NB4 (cell line): ENCODE measurements around the gene PLP2.
"Not testable (repeated sequence)": the region's sequence is repeated elsewhere in the genome, so short reads cannot be mapped to it uniquely, and the experiment has no call there.

ENCODE experiments used
- DNase-seq: peaks from one replicate; pipeline ENCODE4 v3.0.0; 2010; ENCODE audit warnings: low read depth
- H3K4me3 ChIP-seq: one replicate; pipeline ENCODE4 v1.5.1; 2011; ENCODE audit warnings: mild to moderate bottlenecking, low read depth, low read length, moderate library complexity
- CTCF ChIP-seq: IDR thresholded peaks from one replicate; pipeline ENCODE4 v1.5.1; 2012; ENCODE audit warnings: low read depth, low read length
- MYC ChIP-seq: IDR thresholded peaks from 2 replicates; pipeline ENCODE4 v1.6.1; 2011; ENCODE audit warnings: low read depth, low read length
- POLR2A ChIP-seq: IDR thresholded peaks from 2 replicates; pipeline ENCODE4 v1.6.1; 2011; ENCODE audit warnings: mild to moderate bottlenecking; ENCODE audit not compliant: insufficient read length; ENCODE audit errors: extremely low read depth
- TF ChIP-seq, protein P1 (sequence below): IDR thresholded peaks from 2 replicates; pipeline ENCODE4 v1.6.1; 2011; ENCODE audit warnings: low read depth, low read length

PLP2 gene

GRCh38 chrX:49139713-49140112 lies 32.0 kb upstream of the PLP2 start:
- TF ChIP-seq MYC, result no peak
- TF ChIP-seq, protein P1, sequence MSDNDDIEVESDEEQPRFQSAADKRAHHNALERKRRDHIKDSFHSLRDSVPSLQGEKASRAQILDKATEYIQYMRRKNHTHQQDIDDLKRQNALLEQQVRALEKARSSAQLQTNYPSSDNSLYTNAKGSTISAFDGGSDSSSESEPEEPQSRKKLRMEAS, result no peak
- TF ChIP-seq POLR2A, result no peak
- no peak for TF ChIP-seq CTCF
- H3K4me3 ChIP-seq, result no peak overlapping the region
- no peak for DNase-seq

DNA sequence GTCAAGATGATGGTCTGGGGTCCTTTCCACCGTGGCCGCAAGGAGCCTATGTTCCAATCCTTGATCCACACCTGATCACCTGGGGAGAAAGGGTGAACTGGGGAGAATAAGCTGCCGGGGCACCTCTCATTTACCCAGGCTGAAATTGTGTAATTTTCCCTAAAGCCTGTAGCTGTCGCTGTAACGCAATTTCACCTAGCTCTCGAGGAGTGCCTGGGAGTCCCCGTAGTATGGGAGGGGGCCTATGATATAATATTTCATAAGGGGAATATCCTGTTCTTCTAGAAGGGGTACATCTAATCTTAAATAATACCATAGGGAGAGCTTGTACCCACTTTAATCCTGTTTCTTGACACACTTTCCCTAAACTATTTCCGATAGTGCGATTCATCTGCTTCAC lies 29.4 kb upstream of the PLP2 start:
- DNase-seq, result peak; percentile 41
- TF ChIP-seq CTCF, result peak; percentile 27
- not testable (repeated sequence) for H3K4me3 ChIP-seq

- DNase-seq, H3K4me3 ChIP-seq: not testable (repeated sequence)
These were observed 28.5 kb upstream of the PLP2 start for GRCh38 chrX:49143154-49143553.

DNA sequence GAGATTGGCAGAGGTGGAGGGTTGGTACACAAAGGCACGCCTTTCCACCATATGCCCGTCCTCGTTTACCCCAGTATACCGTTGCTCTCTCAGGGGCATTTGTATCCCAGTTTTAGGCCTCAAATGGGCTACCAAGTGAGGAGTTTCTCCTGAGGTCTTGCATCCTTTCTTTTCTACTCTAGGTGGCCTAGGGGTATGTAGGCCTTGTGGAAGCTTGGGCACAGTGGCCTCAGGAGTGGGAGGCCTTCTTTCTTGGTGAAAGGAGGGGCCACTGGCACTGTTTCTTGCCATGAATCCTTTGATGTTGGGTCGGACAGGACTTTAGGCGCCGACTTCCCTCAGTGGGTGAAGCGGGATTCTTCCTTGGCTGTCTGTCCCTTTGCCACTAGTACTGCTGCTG lies 24.4 kb upstream of the PLP2 start:
- TF ChIP-seq MYC, result no peak
- TF ChIP-seq CTCF, result no peak
- no peak for TF ChIP-seq POLR2A
- TF ChIP-seq, protein P1, result no peak
- DNase-seq, result no peak
- no peak overlapping the region for H3K4me3 ChIP-seq

GRCh38 chrX:49147936-49148335 lies 23.8 kb upstream of the PLP2 start:
- no peak for TF ChIP-seq POLR2A
- TF ChIP-seq MYC, result no peak
- no peak for TF ChIP-seq CTCF
- TF ChIP-seq, protein P1, result no peak
- H3K4me3 ChIP-seq, result no peak overlapping the region
- DNase-seq, result no peak

DNA sequence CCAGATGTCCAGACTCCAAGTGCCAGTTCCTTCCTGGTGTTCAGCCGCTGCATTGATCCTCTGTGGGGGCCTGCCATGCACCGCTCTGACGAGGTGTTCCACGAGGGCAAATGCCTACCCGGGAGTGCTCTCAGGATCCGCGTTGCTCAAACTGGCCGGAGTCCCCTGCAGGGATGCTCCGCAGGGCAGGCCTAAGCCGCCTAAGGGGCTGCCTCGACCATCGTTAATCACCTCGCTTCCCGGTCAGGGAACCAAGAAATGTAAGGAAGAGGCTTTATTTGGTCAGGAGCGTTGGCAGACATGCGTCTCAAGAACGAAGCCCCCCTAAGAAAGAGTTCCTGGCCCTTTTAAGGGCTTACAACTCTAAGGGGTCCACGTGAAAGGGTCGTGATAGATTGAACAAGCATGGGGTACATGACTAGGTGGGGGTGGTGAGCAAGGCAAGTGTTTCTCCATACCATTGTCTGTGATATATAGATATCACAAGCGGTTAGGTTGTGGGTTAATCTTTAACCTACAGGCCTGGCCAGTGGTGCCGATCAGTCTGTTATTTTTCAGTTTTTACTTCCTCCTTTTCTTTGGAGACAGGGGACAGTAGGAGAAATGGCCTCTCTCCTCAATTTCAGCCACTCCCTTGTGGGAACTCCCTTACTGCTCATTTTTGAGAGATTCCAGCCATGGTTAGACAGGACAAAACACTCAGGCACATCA lies 23.2 kb upstream of the PLP2 start:
- DNase-seq, result peak; percentile 47
- H3K4me3 ChIP-seq, result not testable (repeated sequence)

DNA sequence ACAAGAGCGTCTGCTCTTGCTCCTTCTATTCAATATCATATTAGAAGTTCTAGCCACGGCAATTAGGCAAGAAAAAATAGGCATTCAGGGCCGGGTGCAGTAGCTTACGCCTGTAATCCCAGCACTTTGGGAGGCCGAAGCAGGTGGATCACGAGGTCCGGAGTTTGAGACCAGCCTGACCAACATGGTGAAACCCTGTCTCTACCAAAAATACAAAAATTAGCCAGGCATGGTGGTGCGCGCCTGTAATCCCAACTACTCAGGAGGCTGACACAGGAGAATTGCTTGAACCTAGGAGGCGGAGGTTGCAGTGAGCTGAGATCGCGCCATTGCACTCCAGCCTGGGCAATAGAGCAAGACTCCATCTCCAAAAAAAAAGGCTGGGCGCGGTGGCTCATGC lies 22.4 kb upstream of the PLP2 start:
- not testable (repeated sequence) for DNase-seq, H3K4me3 ChIP-seq

DNA sequence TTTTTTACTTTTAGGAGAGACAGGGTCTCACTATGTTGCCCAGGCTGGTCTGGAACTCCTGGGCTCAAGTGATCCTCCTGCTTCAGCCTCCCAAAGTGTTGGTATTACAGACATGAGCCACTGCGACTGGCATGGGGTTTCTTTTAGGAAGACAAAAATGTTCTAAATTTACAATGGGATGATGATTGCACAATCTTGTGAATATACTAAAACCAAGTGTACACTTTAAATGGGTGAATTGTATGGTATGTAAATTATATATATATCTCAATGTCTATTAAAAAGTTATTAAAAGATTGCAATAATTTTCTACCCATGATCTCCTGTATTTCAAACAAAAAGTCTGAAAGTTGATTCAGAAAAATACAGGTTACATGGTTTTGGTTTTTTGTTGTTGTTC lies 18.2 kb upstream of the PLP2 start:
- no peak for TF ChIP-seq MYC
- no peak for TF ChIP-seq POLR2A
- TF ChIP-seq, protein P1, result no peak
- no peak for TF ChIP-seq CTCF

More for the DNA sequence above, 18.2 kb upstream of the PLP2 start:
- no peak for DNase-seq
- no peak overlapping the region for H3K4me3 ChIP-seq
